ENCODE results near the gene FRG2C.
"Not testable (repeated sequence)": the region's sequence is repeated elsewhere in the genome, so short reads cannot be mapped to it uniquely, and the experiment has no call there.

The FRG2C gene

DNA sequence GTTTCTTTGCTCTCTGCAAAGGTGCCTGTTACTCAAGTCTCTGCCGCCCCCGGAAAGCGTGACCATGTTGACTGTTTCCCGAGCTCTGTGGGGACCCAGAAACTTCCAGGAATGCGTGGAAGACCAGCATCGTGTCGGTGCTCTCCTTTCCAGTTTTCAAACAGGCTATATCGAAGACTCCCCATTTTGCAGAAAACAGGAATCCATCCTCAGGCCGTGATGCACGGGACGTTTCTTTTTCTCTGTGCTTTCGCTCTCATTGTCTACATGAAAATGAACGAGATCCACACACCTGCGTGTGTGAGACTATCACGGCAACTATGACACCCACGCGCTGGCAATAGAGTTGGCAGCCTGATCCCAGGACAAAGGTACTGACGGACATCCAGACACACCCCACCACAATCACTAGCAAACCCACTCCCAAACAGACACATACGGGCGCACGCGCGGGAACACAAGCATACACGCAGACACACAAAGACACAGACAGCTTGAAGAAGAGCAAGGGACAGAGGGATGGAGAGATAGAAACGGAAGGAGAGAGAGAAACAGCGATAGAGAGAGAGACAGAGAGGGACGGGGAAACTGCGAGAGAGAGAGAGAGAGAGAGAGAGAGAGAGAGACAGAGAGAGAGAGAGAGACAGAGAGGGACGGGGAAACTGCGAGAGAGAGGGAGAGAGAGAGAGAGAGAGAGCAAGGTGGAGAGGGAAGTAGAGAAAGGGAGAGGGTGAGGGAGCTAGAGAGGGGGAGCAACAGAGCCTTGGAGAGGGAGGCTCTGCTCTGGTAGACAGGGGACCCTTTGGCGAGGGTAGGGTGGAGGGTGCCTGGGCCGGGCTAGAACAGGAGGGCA is 7.4 kb downstream of the FRG2C start:
- not testable (repeated sequence) for H4K20me1 ChIP-seq
- peak overlapping the region; percentile 65 to 94 (median 79) for H3K4me2 ChIP-seq
- peaks cover 31 to 40% (median 34%) of the 10 kb centered on the region in 11 experiments for H3K27me3 ChIP-seq

DNA sequence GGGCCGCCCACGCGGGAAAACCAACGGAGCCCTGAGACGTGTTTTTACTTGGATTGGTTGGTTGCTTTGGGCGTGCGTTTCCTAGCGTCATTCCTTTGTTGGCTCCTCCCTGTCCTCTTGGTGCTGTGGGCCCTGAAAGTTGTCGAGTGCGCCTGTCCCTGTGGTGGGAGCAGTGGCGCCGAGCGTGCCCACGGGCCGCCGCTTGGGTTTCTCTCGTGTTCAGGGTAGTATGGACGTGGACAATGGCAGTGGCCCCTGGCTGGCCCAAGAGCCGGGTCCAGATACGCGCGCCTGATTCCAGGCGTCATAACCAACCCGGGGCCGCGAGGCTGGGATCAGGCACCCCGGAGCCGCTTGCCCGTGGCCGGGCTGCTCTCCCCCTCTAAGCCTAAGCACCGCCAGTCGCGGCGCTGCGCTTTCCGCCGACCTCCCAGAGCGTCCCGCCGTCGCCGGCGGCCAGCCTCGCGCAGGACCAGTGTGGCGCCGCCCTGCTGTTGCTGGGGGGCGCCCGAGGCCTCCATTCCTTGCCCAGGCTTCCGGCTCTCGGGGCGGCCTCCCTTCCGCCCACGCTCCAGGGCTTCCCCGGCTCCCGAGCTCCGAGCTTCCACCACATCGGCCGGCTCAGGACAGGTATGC is 8.1 kb downstream of the FRG2C start:
- peak overlapping the region; percentile 65 to 94 (median 79); a peak in 21 of 22 replicates for H3K4me2 ChIP-seq

More for the DNA sequence above, 7.4 kb downstream of the FRG2C start:
- Histone ChIP-seq H3K4me3 (peak overlapping the region; percentile 53 to 77 (median 74)), H3K36me3 (peaks cover 0 to 21% (median 10%) of the 10 kb centered on the region in 11 experiments; a peak in 7 of 22 replicates), H3K9me3 (replicated peaks in 1 of 11) (peaks cover 38 to 57% (median 50%) of the 10 kb centered on the region in 11 experiments), H3K9ac (peak overlapping the region; percentile 80 to 90 (median 87); a peak in 21 of 22 replicates), H3K27ac (peak overlapping the region; percentile 86 to 94 (median 91); a peak in 21 of 22 replicates)
- H3K4me1 ChIP-seq = not testable (repeated sequence)

DNA sequence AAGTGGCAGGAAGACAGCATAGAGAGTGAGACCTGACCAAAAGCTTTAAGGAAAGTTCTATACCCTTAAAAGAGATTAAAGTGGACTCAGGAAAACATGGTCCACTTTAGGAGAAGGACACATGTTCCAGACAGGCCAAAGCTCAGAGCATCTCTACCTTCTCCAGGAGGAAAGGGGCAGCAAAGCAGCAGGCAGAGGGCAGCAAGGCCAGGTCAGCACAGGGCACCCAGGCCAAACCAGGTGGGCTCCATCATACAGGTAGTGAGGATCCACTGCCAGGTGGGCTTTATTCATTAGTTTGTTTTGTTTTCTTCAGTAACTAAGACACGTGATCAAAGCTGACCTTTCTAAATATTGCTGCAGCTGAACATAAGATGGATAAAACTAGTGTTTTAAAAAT is 19.8 kb downstream of the FRG2C start:
- H3K4me2 ChIP-seq, H3K27me3 ChIP-seq, H3K27ac ChIP-seq, H3K9ac ChIP-seq, H3K4me1 ChIP-seq, H3K4me3 ChIP-seq, H4K20me1 ChIP-seq: not testable (repeated sequence)
- Histone ChIP-seq H3K36me3 (peaks cover 4 to 23% (median 16%) of the 10 kb centered on the region in 11 experiments; a peak in 20 of 22 replicates), H3K9me3 (replicated peaks in 1 of 11) (peaks cover 9 to 24% (median 17%) of the 10 kb centered on the region in 11 experiments; a peak in 20 of 22 replicates)

More for the DNA sequence above, 8.1 kb downstream of the FRG2C start:
- Histone ChIP-seq H3K27me3 (peaks cover 31 to 40% (median 34%) of the 10 kb centered on the region in 11 experiments), H3K27ac (peak overlapping the region; percentile 86 to 94 (median 91)), H3K36me3 (peaks cover 0 to 21% (median 10%) of the 10 kb centered on the region in 11 experiments; a peak in 9 of 22 replicates), H3K4me3 (peak overlapping the region; percentile 53 to 77 (median 74)), H3K9me3 (replicated peaks in 1 of 11) (peaks cover 38 to 57% (median 54%) of the 10 kb centered on the region in 11 experiments), H3K9ac (peak overlapping the region; percentile 80 to 90 (median 87))
- not testable (repeated sequence) for H4K20me1 ChIP-seq, H3K4me1 ChIP-seq

DNA sequence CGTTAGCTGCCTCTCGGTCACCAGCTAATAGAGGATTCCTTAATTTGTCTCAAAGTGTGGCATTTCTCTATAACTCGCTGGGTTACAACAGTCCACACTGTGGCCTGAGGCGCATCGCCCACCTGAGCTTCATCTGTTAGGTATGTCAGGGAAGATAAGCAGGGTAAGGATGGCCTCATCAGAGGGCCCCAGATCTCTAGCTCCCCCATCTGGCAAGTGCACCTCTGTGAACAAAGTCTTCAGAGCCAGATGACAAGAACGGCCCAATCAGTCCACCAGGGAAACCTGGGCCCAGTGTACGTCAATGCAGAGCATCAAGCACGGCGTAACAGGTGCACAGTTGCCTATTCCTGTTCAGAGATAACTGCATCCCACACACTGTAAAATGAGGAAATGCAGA is 23.2 kb downstream of the FRG2C start:
- no peak overlapping the region for H3K27ac ChIP-seq
- no peaks in the 10 kb centered on the region for H4K20me1 ChIP-seq
- no peak for TF ChIP-seq Cebpa-rat (IDR thresholded peaks at IDR 0.05)
- no peaks in the 10 kb centered on the region for H3K27me3 ChIP-seq
- no peak overlapping the region for H3K9ac ChIP-seq
- H3K4me3 ChIP-seq = no peak overlapping the region
- peaks cover 0 to 11% (median 0%) of the 10 kb centered on the region in 11 experiments; a peak in 9 of 22 replicates for H3K36me3 ChIP-seq
- H3K4me1 ChIP-seq = peaks cover 0 to 9% (median 0%) of the 10 kb centered on the region in 10 experiments; a peak in 5 of 20 replicates
- H3K4me2 ChIP-seq = peak overlapping the region in 1 of 11 experiments; percentile 10; a peak in 2 of 22 replicates
- peaks cover 0 to 10% (median 0%) of the 10 kb centered on the region in 11 experiments; a peak in 2 of 22 replicates for H3K9me3 ChIP-seq (replicated peaks in 1 of 11)

DNA sequence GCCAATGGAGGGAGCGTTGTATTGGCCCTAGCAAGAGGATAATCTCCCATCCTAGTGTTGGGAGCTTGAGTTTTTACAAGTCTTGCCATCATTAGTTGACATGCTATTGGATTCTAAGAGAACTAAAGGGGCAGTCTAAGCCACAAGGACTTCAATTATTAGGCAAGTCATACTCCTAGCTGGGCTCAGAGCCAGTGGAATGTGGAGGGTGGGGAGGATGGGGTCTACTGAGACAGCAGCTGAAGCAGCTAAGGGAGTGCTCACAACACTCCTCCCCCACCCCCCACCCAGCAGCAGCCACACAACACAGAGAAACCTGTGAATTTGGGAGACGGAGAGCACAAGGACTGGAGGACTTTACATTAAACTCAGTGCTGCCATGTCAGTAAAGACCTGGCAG is 27.9 kb downstream of the FRG2C start:
- Histone ChIP-seq H3K9me3 (replicated peaks in 1 of 11) (peaks cover 3 to 22% (median 11%) of the 10 kb centered on the region in 11 experiments; a peak in 16 of 22 replicates), H3K27me3 (no peaks in the 10 kb centered on the region), H3K36me3 (peaks cover 0 to 12% (median 0%) of the 10 kb centered on the region in 11 experiments; a peak in 1 of 22 replicates), H3K9ac (no peak overlapping the region), H3K4me1 (peaks cover 0 to 9% (median 0%) of the 10 kb centered on the region in 10 experiments; a peak in 5 of 20 replicates), H4K20me1 (no peaks in the 10 kb centered on the region), H3K4me2 (no peak overlapping the region), H3K4me3 (no peak overlapping the region), H3K27ac (no peak overlapping the region)
- no peak for TF ChIP-seq Cebpa-rat (IDR thresholded peaks at IDR 0.05)

Data from BLaER1 treated with 17β-estradiol and CSF1 and Interleukin-3, amounts not matched to agents 10 nM and 100 nM (cell line).